GM21737 (cell line): ENCODE data around the gene PDE4C.
"Not testable (repeated sequence)": the region's sequence is repeated elsewhere in the genome, so short reads cannot be mapped to it uniquely, and the experiment has no call there.

Source experiments
- ATAC-seq: cut with Tn5 transposase; IDR thresholded peaks from one replicate; pipeline ENCODE4 v1.9.1; 2021; ENCODE audit warnings: mild to moderate bottlenecking, moderate library complexity; ENCODE audit not compliant: unreplicated experiment

PDE4C gene

GRCh38 chr19:18223860-18224524, 2.2 kb downstream of the PDE4C start:
- ATAC-seq: no peak

- ATAC-seq: no peak
These were observed 4.2 kb downstream of the PDE4C start for GRCh38 chr19:18221815-18222725.

GRCh38 chr19:18220632-18221275, 5.5 kb downstream of the PDE4C start:
- ATAC-seq: no peak

GRCh38 chr19:18219911-18220631, 6.2 kb downstream of the PDE4C start:
- ATAC-seq: no peak

GRCh38 chr19:18218600-18218999, 7.6 kb downstream of the PDE4C start:
- ATAC-seq: no peak

- ATAC-seq: no peak
These were observed 8.1 kb downstream of the PDE4C start for GRCh38 chr19:18218159-18218558.

- ATAC-seq: no peak
These were observed 9.4 kb downstream of the PDE4C start for GRCh38 chr19:18216789-18217188.

GRCh38 chr19:18214779-18215433, 11.3 kb downstream of the PDE4C start:
- ATAC-seq: no peak

GRCh38 chr19:18211683-18212082, 14.6 kb downstream of the PDE4C start:
- ATAC-seq: no peak

GRCh38 chr19:18209912-18210311, 16.3 kb downstream of the PDE4C start:
- ATAC-seq: not testable (repeated sequence)

- ATAC-seq: no peak
These were observed 17.9 kb downstream of the PDE4C start for GRCh38 chr19:18208098-18208951.

GRCh38 chr19:18206018-18206417, 20.2 kb downstream of the PDE4C start:
- no peak for ATAC-seq

GRCh38 chr19:18205200-18205892, 20.9 kb downstream of the PDE4C start:
- ATAC-seq: no peak

GRCh38 chr19:18204394-18205199, 21.6 kb downstream of the PDE4C start:
- ATAC-seq: peak; percentile 5

GRCh38 chr19:18203863-18204393, 22.3 kb downstream of the PDE4C start, which contains the start of gene RAB3A:
Gene RAB3A (minus strand): TSS chr19:18204042. CDS start chr19:18202740, 1,302 bp downstream.
- ATAC-seq: peak; percentile 82

- no peak for ATAC-seq
These were observed 22.8 kb downstream of the PDE4C start for GRCh38 chr19:18203408-18203862.

GRCh38 chr19:18202778-18203407, 23.3 kb downstream of the PDE4C start:
- no peak for ATAC-seq
